ENCODE data around the gene MPHOSPH9.
"Not testable (repeated sequence)": the region's sequence is repeated elsewhere in the genome, so short reads cannot be mapped to it uniquely, and the experiment has no call there.

- TF ChIP-seq POLR2A (IDR thresholded peaks at IDR 0.05), result not testable (repeated sequence)
- TF ChIP-seq, protein P1, sequence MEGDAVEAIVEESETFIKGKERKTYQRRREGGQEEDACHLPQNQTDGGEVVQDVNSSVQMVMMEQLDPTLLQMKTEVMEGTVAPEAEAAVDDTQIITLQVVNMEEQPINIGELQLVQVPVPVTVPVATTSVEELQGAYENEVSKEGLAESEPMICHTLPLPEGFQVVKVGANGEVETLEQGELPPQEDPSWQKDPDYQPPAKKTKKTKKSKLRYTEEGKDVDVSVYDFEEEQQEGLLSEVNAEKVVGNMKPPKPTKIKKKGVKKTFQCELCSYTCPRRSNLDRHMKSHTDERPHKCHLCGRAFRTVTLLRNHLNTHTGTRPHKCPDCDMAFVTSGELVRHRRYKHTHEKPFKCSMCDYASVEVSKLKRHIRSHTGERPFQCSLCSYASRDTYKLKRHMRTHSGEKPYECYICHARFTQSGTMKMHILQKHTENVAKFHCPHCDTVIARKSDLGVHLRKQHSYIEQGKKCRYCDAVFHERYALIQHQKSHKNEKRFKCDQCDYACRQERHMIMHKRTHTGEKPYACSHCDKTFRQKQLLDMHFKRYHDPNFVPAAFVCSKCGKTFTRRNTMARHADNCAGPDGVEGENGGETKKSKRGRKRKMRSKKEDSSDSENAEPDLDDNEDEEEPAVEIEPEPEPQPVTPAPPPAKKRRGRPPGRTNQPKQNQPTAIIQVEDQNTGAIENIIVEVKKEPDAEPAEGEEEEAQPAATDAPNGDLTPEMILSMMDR (IDR thresholded peaks at IDR 0.05), result not testable (repeated sequence)
Measured at GRCh38 chr12:123252365-123252764, 19.4 kb upstream of the MPHOSPH9 start.
